OCI-LY7 (cell line): Measurements from ENCODE around the gene FGD2.

Experiments
- EZH2phosphoT487 ChIP-seq: fragments of 200-600 bp; sonication (generic); IDR thresholded peaks from 2 replicates; pipeline ENCODE4 v1.6.1; 2018; ENCODE audit warnings: low read depth, borderline replicate concordance, mild to moderate bottlenecking, mixed run types, antibody characterized with exemption, low read length, moderate library complexity, mixed read lengths
- TF ChIP-seq, protein P1 (sequence below): fragments of 200-600 bp; sonication (generic); conservative IDR thresholded peaks from 2 replicates; pipeline ENCODE4 v1.5.1; 2014; ENCODE audit warnings: mild to moderate bottlenecking, antibody characterized with exemption, low read length, moderate library complexity, mixed read lengths

DNA sequence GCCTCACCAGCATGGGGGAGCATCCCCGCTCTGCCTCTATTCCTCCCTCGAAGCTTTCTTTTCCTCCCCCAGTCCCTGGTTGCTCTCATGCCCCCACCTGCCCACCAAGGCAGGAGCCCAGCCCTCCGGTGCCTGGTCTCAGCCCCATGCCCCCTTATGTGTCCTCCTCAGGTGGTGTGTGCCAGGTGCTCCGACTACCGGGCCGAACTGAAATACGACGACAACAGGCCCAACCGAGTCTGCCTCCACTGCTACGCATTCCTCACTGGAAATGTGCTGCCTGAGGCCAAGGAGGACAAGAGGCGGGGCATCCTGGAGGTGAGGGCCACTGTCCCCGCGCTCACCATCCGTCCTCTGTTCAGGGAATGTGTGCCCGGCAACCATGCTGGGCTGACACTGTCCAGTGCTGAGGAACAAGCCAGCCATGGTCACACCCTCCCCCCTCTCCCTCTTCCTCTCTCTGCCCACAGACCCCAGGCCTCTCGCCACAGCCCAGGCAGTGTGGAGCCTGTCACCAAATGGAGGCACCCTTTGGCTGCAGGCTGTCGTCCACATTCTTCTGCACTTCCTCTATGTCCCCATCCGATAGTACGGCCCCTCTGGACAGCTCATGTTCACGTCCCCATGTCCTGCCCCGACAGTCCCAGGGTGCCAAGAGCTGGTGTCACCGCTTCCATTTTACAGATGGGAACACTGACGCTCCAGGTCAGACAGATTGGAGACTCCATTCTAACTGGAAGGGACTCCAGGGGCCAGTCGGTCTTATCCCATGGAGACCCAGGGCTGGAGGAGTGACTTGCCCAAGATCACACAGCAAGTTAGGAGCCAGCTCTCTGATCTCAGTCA lies 20.4 kb downstream of the FGD2 start:
- TF ChIP-seq EZH2phosphoT487 = no peak
- TF ChIP-seq, protein P1, sequence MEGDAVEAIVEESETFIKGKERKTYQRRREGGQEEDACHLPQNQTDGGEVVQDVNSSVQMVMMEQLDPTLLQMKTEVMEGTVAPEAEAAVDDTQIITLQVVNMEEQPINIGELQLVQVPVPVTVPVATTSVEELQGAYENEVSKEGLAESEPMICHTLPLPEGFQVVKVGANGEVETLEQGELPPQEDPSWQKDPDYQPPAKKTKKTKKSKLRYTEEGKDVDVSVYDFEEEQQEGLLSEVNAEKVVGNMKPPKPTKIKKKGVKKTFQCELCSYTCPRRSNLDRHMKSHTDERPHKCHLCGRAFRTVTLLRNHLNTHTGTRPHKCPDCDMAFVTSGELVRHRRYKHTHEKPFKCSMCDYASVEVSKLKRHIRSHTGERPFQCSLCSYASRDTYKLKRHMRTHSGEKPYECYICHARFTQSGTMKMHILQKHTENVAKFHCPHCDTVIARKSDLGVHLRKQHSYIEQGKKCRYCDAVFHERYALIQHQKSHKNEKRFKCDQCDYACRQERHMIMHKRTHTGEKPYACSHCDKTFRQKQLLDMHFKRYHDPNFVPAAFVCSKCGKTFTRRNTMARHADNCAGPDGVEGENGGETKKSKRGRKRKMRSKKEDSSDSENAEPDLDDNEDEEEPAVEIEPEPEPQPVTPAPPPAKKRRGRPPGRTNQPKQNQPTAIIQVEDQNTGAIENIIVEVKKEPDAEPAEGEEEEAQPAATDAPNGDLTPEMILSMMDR = no peak
